OCI-M2 (cell line): ENCODE results near the gene NDFIP1.
"Not testable (repeated sequence)": the region's sequence is repeated elsewhere in the genome, so short reads cannot be mapped to it uniquely, and the experiment has no call there.

Experiments used
- DNase-seq: peaks from one replicate; lab custom pipeline; 2025; ENCODE audit not compliant: unreplicated experiment; lab: John Stamatoyannopoulos, UW

NDFIP1 gene

DNA sequence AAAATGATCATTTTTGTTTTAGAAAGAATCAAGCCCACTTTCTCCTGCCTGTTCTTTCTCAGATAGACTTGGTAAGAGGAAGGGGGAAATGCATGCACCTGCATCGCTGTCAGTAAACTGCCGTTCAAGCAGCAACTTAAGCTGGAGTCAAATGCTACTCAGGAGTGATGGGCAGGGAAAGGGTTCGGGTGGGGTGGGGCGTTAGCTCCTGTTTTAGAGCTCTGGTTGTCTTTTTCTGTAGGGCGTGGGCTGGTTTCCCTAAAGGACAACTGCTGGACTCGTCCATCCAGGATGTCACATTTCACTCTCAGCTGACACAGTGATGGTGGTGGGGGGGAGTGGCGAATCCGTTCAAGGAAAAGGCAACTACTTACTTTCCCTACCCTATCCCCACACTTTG is 75.0 kb downstream of the NDFIP1 start:
- no peak for DNase-seq

- no peak for DNase-seq
Observed at GRCh38 chr5:142184988-142185387, 76.4 kb downstream of the NDFIP1 start.

DNA sequence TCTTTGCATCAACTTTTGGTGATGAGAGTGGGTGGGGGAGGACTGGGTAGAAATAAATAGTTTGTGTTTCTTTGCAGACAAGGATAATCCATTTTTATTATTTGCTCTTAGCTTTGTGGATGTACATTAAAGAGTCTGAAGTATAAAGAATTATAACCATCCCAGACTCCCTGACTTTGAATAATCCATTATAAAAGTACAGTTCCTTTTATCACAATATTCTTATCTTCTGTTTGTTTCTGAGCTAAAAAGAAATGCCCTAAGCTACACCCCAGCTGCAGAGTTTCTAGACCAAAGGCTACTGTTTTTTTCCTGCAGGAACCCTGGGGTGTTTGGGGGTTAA is 77.9 kb downstream of the NDFIP1 start:
- no peak for DNase-seq

- DNase-seq, result peak; percentile 18
Observed at GRCh38 chr5:142186857-142187594, 78.4 kb downstream of the NDFIP1 start.

GRCh38 chr5:142188691-142189090 is 80.1 kb downstream of the NDFIP1 start:
- DNase-seq, result not testable (repeated sequence)

GRCh38 chr5:142189813-142190212 is 81.2 kb downstream of the NDFIP1 start:
- DNase-seq, result no peak

DNA sequence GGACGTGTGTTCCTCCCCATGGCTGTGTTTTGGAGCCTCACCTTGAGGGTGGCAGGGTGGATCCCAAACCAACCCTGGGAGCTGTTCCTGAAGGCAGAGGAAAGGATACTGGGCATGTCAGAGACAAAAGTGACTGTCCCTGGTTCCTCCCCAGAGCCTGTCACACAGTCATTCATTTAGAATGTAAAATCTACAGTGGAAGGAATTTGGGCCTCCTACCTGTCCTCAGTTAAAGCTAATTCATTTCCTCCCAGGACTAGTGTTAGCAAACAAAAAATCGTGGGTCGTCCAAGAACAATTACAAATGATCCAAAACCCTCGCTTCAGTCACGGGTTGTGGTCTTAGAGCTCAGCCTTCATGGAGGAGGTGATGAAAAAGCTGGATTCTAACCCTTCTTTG is 83.2 kb downstream of the NDFIP1 start:
- DNase-seq, result no peak

DNA sequence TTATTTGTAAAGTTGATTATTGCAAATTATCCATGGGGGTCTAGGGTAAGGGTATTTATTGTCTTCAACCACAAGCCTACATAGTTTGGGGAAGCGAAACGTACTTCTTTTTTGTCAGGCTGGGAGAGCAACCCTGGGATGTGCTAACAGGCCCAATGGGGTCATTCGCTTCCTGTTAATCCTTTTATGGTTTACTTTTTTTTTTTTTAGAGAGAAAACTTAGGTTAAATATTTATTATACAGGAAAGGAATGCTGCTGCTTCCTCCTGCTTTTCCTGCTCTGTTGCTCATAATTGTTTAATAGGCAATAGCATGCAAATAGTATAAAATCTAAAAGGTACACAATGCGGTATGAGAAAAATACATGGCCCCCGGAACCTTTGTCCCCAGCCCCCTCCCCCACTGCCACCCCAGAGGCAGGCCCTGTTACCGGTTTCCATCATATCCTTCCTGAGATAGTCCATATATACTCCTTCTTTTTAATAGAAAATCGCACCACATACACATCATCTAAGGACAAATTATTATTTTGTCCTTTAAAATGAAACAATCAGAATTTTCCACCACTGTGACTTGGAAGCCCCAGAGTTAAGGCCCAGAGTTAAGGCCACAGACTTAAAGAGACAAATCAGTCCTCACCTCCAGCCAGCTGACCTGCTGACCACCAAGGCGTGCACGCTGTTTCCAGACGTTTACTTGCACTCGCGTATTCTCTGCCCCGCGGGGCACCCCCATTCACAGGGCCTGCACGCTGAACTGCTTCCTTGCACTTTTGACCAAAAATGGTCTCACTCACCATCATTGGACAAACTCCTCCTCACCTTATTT is 83.9 kb downstream of the NDFIP1 start:
- no peak for DNase-seq

DNA sequence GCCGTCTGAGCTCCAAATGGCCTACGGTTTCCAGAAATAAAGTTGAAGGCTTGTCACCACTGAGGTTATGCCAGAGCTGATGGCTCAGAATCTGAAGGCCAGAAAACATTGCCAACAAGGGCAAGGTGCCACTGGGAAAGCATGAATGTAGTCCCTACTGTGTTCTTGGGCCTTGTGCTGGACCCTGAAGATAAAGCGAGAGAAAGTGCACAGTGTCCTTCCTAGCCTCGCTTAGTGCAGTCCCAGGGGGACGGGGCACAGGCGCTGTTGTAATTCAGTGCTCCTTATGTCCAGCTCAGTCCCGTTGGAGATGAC is 84.5 kb downstream of the NDFIP1 start:
- no peak for DNase-seq

- DNase-seq, result no peak
Observed at GRCh38 chr5:142197098-142197497, 88.5 kb downstream of the NDFIP1 start.

DNA sequence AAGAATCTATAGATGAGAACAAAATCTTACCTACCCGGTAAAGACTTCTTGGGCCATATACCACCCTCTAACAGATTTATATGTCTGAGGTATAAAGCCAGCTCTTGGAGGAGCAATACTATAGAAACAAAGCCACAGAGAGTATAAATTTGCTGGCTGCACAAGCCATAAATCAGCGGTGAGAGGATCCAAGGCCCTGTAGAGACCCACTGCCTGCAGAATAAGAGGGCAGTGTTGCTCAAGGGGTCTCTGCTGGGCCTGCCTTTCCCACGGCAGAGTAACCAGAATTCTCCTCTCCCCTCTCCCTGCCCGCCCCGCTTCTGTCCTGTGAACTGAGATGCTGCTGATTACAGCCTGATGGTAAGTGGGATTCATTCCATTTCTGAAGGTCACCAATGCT is 89.2 kb downstream of the NDFIP1 start:
- no peak for DNase-seq

DNA sequence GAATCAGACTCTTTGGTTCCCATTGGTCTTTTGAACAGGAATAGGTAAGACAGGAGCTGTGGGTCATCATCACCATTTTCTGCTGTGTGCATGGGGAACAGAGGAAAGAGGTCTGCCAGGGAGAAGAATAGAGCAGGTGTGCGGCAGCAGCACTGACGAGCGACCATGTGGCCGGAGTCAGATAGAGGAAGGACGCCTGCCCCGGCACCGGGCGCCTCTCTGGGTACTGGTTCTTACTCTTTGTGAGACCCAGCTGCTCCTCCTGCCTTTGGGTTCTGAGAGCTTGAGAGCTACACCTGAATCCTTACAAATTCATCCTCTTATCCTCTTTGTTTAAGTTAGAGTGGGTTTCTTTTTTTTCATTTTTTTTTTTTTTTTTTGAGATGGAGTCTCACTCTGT is 90.8 kb downstream of the NDFIP1 start:
- DNase-seq, result no peak

GRCh38 chr5:142200387-142200786 is 91.8 kb downstream of the NDFIP1 start:
- DNase-seq, result no peak

DNA sequence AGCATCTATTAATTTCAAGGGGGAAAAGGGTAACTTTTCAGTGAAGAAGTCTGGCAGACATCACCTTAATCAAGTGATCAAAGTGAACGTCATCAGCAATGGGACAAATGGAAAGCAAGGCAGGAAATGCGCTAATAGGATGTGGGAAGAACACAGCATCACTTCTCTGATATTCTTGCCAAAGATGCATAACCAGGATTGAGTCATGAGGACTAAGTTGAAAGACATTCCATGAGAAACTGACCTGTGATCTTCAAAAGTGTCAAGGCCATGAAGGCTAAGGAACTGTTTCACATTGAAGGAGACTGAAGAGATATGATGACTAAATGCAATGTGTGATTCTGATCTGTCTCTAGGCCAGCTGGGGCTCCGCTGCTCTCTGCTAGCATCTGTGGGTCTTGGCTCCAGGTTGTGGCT is 92.9 kb downstream of the NDFIP1 start:
- no peak for DNase-seq

DNA sequence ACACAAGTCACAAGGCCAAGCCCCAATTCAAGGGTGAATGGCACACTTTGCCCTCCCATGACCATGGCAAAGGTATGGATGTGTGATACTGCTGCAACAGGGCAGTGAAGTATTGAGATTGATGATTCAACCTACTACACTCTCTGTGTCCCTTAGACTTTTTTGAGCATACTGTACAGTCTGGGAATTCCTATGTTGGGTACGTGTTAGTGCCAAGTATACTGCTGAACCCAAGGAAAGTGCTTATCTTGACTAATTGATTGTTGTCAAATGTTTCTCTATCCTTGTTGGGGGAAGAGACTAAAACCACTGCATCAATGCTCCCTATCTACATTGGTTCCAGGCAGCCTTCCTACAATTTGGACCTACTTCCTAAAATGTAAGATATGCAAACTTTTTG is 93.7 kb downstream of the NDFIP1 start:
- no peak for DNase-seq
